ENCODE data around the gene WNT9B. TPM values are rescaled to one million over a fixed set of nuclear protein-coding genes. Genes with fewer than 3 reads are reported as not detected.

WNT9B gene
- total RNA-seq, 1 experiment from 2014 or later = not detected

DNA sequence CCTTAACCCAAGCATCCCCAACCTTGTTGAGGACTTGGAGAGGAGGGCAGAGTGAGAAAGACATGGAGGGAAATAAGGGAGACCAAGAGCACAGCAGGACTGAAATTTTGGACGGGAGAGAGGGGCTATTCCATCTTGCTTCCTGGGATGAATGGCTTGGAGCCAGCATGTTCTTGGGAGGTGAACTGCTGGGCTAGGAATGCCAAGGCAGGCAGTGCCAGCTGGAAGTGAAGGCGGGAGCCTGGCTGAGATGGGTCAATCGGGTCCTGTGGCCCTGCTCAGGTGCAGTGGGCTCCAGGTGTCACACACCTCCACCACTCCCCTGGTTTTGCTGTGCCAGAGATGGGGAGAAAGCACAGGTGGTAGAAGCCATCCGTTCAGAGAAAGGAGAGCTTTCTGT lies 25.5 kb downstream of the WNT9B start:
- ChIA-PET POLR2A (ENCODE audit: unreplicated experiment) (no interaction called here), CTCF (interaction anchor here (0.5 kb wide), 1 partner anchor 26 kb away, joined by 3 read pairs; the partner anchor contains the start of gene WNT9B)
- no peaks in the 10 kb centered on the region for H3K27me3 ChIP-seq (ENCODE audit: low read length)
- no peaks in the 10 kb centered on the region for H3F3A ChIP-seq (ENCODE audit: low read length, unreplicated experiment)
- H3K4me2 ChIP-seq (ENCODE audit: low read length) = no peak overlapping the region
- TF ChIP-seq EZH2 (IDR thresholded peaks at IDR 0.05; ENCODE audit: low read length, unreplicated experiment) = no peak
- TF ChIP-seq, protein P1, sequence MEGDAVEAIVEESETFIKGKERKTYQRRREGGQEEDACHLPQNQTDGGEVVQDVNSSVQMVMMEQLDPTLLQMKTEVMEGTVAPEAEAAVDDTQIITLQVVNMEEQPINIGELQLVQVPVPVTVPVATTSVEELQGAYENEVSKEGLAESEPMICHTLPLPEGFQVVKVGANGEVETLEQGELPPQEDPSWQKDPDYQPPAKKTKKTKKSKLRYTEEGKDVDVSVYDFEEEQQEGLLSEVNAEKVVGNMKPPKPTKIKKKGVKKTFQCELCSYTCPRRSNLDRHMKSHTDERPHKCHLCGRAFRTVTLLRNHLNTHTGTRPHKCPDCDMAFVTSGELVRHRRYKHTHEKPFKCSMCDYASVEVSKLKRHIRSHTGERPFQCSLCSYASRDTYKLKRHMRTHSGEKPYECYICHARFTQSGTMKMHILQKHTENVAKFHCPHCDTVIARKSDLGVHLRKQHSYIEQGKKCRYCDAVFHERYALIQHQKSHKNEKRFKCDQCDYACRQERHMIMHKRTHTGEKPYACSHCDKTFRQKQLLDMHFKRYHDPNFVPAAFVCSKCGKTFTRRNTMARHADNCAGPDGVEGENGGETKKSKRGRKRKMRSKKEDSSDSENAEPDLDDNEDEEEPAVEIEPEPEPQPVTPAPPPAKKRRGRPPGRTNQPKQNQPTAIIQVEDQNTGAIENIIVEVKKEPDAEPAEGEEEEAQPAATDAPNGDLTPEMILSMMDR (conservative IDR thresholded peaks at IDR 0.05; ENCODE audit: low read depth, low read length) = no peak
- H4K20me1 ChIP-seq (ENCODE audit: low read length) = no peaks in the 10 kb centered on the region
- no peaks in the 10 kb centered on the region for H3K9me3 ChIP-seq (ENCODE audit: low read length)
- intact Hi-C loops (cut with micrococcal nuclease) = no loop called here
- H3K9me2 ChIP-seq (replicated peaks; ENCODE audit: low read length) = no peaks in the 10 kb centered on the region
- H3K4me1 ChIP-seq (ENCODE audit: insufficient read depth, low read length) = no peaks in the 10 kb centered on the region
- no peaks in the 10 kb centered on the region for H3K36me3 ChIP-seq (ENCODE audit: low read depth, low read length)
- H3K4me3 ChIP-seq (ENCODE audit: low read length) = no peak overlapping the region
- no TSS peak for BruUV-seq (replicated peaks)
- H3K9ac ChIP-seq (ENCODE audit: low read length) = no peak overlapping the region
- DNase-seq (no peak), ATAC-seq (no peak)
- H2AFZ ChIP-seq (ENCODE audit: low read length) = no peak overlapping the region
- no peak overlapping the region for H3K27ac ChIP-seq (ENCODE audit: low read length)
- no peaks in the 10 kb centered on the region for H3K79me2 ChIP-seq (ENCODE audit: low read length)

DNA sequence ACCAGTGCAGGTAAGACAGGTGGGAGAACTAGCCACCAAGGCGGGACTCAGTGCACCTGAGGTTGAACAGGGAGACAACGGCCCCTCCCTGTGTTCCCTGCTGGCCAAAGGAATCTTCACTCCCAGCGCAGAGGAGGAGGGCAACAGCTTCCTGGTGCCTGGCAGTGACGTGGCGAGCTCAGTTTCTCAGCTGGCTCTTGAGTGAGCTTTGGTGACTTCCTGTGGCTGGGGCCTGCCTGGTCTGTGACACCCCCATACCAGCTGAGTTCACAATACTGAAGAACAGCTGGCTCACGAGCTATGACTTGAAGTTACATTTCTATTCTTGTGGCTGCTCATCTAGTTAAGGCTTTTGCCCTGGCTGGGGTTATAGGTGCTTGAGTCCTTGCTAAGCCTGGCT lies 26.1 kb downstream of the WNT9B start:
- no peaks in the 10 kb centered on the region for H3K9me2 ChIP-seq (replicated peaks; ENCODE audit: low read length)
- no peak overlapping the region for H3K4me2 ChIP-seq (ENCODE audit: low read length)
- H3F3A ChIP-seq (ENCODE audit: low read length, unreplicated experiment) = no peaks in the 10 kb centered on the region
- intact Hi-C loops (cut with micrococcal nuclease) = no loop called here
- H3K9ac ChIP-seq (ENCODE audit: low read length) = no peak overlapping the region
- H3K4me3 ChIP-seq (ENCODE audit: low read length) = no peak overlapping the region
- no peaks in the 10 kb centered on the region for H3K36me3 ChIP-seq (ENCODE audit: low read depth, low read length)
- no peak for DNase-seq
- no peak for ATAC-seq
- H3K27ac ChIP-seq (ENCODE audit: low read length) = no peak overlapping the region
- BruUV-seq (replicated peaks) = no TSS peak
- ChIA-PET POLR2A (ENCODE audit: unreplicated experiment) (no interaction called here), CTCF (no interaction called here)
- H3K27me3 ChIP-seq (ENCODE audit: low read length) = no peaks in the 10 kb centered on the region
- H3K9me3 ChIP-seq (ENCODE audit: low read length) = no peaks in the 10 kb centered on the region
- H3K79me2 ChIP-seq (ENCODE audit: low read length) = no peaks in the 10 kb centered on the region
- no peak for TF ChIP-seq EZH2 (IDR thresholded peaks at IDR 0.05; ENCODE audit: low read length, unreplicated experiment)
- TF ChIP-seq, protein P1 (conservative IDR thresholded peaks at IDR 0.05; ENCODE audit: low read depth, low read length) = no peak
- no peak for TF ChIP-seq EZH2phosphoT487 (IDR thresholded peaks at IDR 0.05; ENCODE audit: borderline replicate concordance, low read length)
- H2AFZ ChIP-seq (ENCODE audit: low read length) = no peak overlapping the region
- no peaks in the 10 kb centered on the region for H3K4me1 ChIP-seq (ENCODE audit: insufficient read depth, low read length)
- H4K20me1 ChIP-seq (ENCODE audit: low read length) = no peaks in the 10 kb centered on the region

DNA sequence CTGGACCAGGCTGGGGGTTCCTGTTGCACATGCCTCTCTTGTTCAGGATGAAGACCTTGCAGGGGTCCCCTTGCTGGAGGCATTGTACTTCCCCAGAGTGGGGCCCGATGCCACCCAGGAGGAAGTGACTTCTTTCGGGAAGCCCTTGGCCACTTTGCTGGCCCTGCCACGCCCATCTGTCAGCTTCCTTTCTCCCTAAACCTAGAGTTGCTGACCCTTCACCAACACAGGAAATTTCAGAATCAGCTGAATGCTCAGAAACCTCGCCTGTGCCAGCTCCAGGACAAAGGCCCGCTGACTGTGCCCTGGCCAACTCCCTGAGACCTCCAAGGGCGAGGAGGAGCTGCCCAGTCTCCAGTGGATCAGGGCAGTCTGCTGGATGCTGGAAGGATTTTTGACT lies 26.7 kb downstream of the WNT9B start:
- H3K36me3 ChIP-seq (ENCODE audit: low read depth, low read length) = no peaks in the 10 kb centered on the region
- H3K79me2 ChIP-seq (ENCODE audit: low read length) = no peaks in the 10 kb centered on the region
- H3K27ac ChIP-seq (ENCODE audit: low read length) = no peak overlapping the region
- no peaks in the 10 kb centered on the region for H4K20me1 ChIP-seq (ENCODE audit: low read length)
- no peak for DNase-seq
- ChIA-PET POLR2A (ENCODE audit: unreplicated experiment) (no interaction called here), CTCF (no interaction called here)
- no peak for TF ChIP-seq EZH2 (IDR thresholded peaks at IDR 0.05; ENCODE audit: low read length, unreplicated experiment)
- no peak for TF ChIP-seq EZH2phosphoT487 (IDR thresholded peaks at IDR 0.05; ENCODE audit: borderline replicate concordance, low read length)
- TF ChIP-seq, protein P1 (conservative IDR thresholded peaks at IDR 0.05; ENCODE audit: low read depth, low read length) = no peak
- no peak overlapping the region for H3K4me2 ChIP-seq (ENCODE audit: low read length)
- no peaks in the 10 kb centered on the region for H3K9me2 ChIP-seq (replicated peaks; ENCODE audit: low read length)
- no peak overlapping the region for H3K9ac ChIP-seq (ENCODE audit: low read length)
- no peaks in the 10 kb centered on the region for H3F3A ChIP-seq (ENCODE audit: low read length, unreplicated experiment)
- H2AFZ ChIP-seq (ENCODE audit: low read length) = no peak overlapping the region
- H3K4me1 ChIP-seq (ENCODE audit: insufficient read depth, low read length) = no peaks in the 10 kb centered on the region
- no peak for ATAC-seq
- H3K9me3 ChIP-seq (ENCODE audit: low read length) = no peaks in the 10 kb centered on the region
- intact Hi-C loops (cut with micrococcal nuclease) = no loop called here
- H3K4me3 ChIP-seq (ENCODE audit: low read length) = no peak overlapping the region
- H3K27me3 ChIP-seq (ENCODE audit: low read length) = no peaks in the 10 kb centered on the region
- no TSS peak for BruUV-seq (replicated peaks)
